GM19452 (cell line): ENCODE results near the gene MPZL1.

ENCODE experiments used
- ATAC-seq: cut with Tn5 transposase; IDR thresholded peaks from one replicate; pipeline ENCODE4 v1.9.1; 2021; ENCODE audit not compliant: unreplicated experiment

MPZL1 gene

GRCh38 chr1:167695147-167695546, 26.6 kb upstream of the MPZL1 start:
- no peak for ATAC-seq

GRCh38 chr1:167695756-167696561, 25.8 kb upstream of the MPZL1 start:
- ATAC-seq = no peak

GRCh38 chr1:167697667-167698141, 24.1 kb upstream of the MPZL1 start:
- ATAC-seq = no peak

- ATAC-seq = no peak
Observed at GRCh38 chr1:167698313-167698712, 23.5 kb upstream of the MPZL1 start.

- ATAC-seq = no peak
Observed at GRCh38 chr1:167701510-167701909, 20.3 kb upstream of the MPZL1 start.

GRCh38 chr1:167703557-167703956, 18.2 kb upstream of the MPZL1 start:
- no peak for ATAC-seq

- no peak for ATAC-seq
Observed at GRCh38 chr1:167704715-167705114, 17.1 kb upstream of the MPZL1 start.

GRCh38 chr1:167705250-167705649, 16.5 kb upstream of the MPZL1 start:
- no peak for ATAC-seq

GRCh38 chr1:167706363-167706762, 15.4 kb upstream of the MPZL1 start:
- ATAC-seq = no peak

- ATAC-seq = peak; percentile 50
Observed at GRCh38 chr1:167706931-167707877, 14.6 kb upstream of the MPZL1 start.

GRCh38 chr1:167707942-167708341, 13.8 kb upstream of the MPZL1 start:
- ATAC-seq = no peak

GRCh38 chr1:167708940-167709389, 12.8 kb upstream of the MPZL1 start:
- ATAC-seq = peak; percentile 46

- no peak for ATAC-seq
Observed at GRCh38 chr1:167710836-167711235, 10.9 kb upstream of the MPZL1 start.

GRCh38 chr1:167711797-167712196, 10.0 kb upstream of the MPZL1 start:
- ATAC-seq = no peak

GRCh38 chr1:167713330-167714081, 8.3 kb upstream of the MPZL1 start:
- ATAC-seq = no peak

- no peak for ATAC-seq
Observed at GRCh38 chr1:167714098-167714438, 7.7 kb upstream of the MPZL1 start.

- ATAC-seq = peak; percentile 54
Observed at GRCh38 chr1:167714439-167715156, 7.2 kb upstream of the MPZL1 start.

GRCh38 chr1:167715157-167715999, 6.4 kb upstream of the MPZL1 start:
- ATAC-seq = peak; percentile 35

GRCh38 chr1:167716000-167716271, 5.8 kb upstream of the MPZL1 start:
- ATAC-seq = no peak

- no peak for ATAC-seq
Observed at GRCh38 chr1:167717351-167717750, 4.4 kb upstream of the MPZL1 start.
